Measurements from ENCODE around the gene PRR29. TPM values are rescaled to one million over a fixed set of nuclear protein-coding genes. Genes with fewer than 3 reads are reported as not detected.

The PRR29 gene
- total RNA-seq, 2 donors from 2014 or later, result 0.09 to 0.74 TPM

GRCh38 chr17:63973247-63973646 is 24.9 kb upstream of the PRR29 start:
- WGBS, result 89% methylated on average over 6 of the region's 6 CpGs
- Histone ChIP-seq H3K4me3 (no peak overlapping the region), H3K9me3 (no peaks in the 10 kb centered on the region), H3K4me1 (replicated peaks) (no peaks in the 10 kb centered on the region), H3K27me3 (replicated peaks; ENCODE audit: insufficient read depth) (no peaks in the 10 kb centered on the region), H3K36me3 (no peaks in the 10 kb centered on the region), H3K27ac (no peak overlapping the region)
- DNase-seq (ENCODE audit: low spot score), result no peak
- no peak for TF ChIP-seq CTCF (IDR thresholded peaks at IDR 0.05)
- no peak for TF ChIP-seq POLR2AphosphoS5 (IDR thresholded peaks at IDR 0.05)
- no peak for TF ChIP-seq POLR2A (IDR thresholded peaks at IDR 0.05)
- intact Hi-C loops (cut with DNase I), result no loop called here

GRCh38 chr17:63973930-63974593 is 24.1 kb upstream of the PRR29 start:
- intact Hi-C loops (cut with DNase I), result no loop called here
- no peak overlapping the region for H3K4me3 ChIP-seq
- DNase-seq (ENCODE audit: low spot score), result no peak
- H3K27me3 ChIP-seq (replicated peaks; ENCODE audit: insufficient read depth), result no peaks in the 10 kb centered on the region
- no peak overlapping the region for H3K27ac ChIP-seq
- 64% methylated on average over 12 of the region's 12 CpGs for WGBS
- H3K4me1 ChIP-seq (replicated peaks), result no peaks in the 10 kb centered on the region
- TF ChIP-seq CTCF (IDR thresholded peaks at IDR 0.05) (no peak), POLR2AphosphoS5 (IDR thresholded peaks at IDR 0.05) (no peak), POLR2A (IDR thresholded peaks at IDR 0.05) (no peak)
- no peaks in the 10 kb centered on the region for H3K36me3 ChIP-seq
- H3K9me3 ChIP-seq, result no peaks in the 10 kb centered on the region

GRCh38 chr17:63974594-63975192 is 23.5 kb upstream of the PRR29 start:
- H3K4me1 ChIP-seq (replicated peaks), result no peaks in the 10 kb centered on the region
- TF ChIP-seq CTCF (IDR thresholded peaks at IDR 0.05) (no peak), POLR2A (IDR thresholded peaks at IDR 0.05) (no peak), POLR2AphosphoS5 (IDR thresholded peaks at IDR 0.05) (no peak)
- intact Hi-C loops (cut with DNase I), result no loop called here
- no peak for DNase-seq (ENCODE audit: low spot score)
- no peaks in the 10 kb centered on the region for H3K9me3 ChIP-seq
- H3K27ac ChIP-seq, result no peak overlapping the region
- no peaks in the 10 kb centered on the region for H3K36me3 ChIP-seq
- H3K4me3 ChIP-seq, result no peak overlapping the region
- WGBS, result 79% methylated on average over 10 of the region's 10 CpGs
- H3K27me3 ChIP-seq (replicated peaks; ENCODE audit: insufficient read depth), result no peaks in the 10 kb centered on the region

GRCh38 chr17:63975541-63976092 is 22.5 kb upstream of the PRR29 start:
- Histone ChIP-seq H3K36me3 (no peaks in the 10 kb centered on the region), H3K27ac (no peak overlapping the region), H3K27me3 (replicated peaks; ENCODE audit: insufficient read depth) (no peaks in the 10 kb centered on the region), H3K9me3 (no peaks in the 10 kb centered on the region), H3K4me1 (replicated peaks) (no peaks in the 10 kb centered on the region), H3K4me3 (no peak overlapping the region)
- WGBS, result 85% methylated on average over 2 of the region's 2 CpGs
- DNase-seq (ENCODE audit: low spot score), result no peak
- TF ChIP-seq CTCF (IDR thresholded peaks at IDR 0.05), result no peak
- TF ChIP-seq POLR2A (IDR thresholded peaks at IDR 0.05), result no peak
- TF ChIP-seq POLR2AphosphoS5 (IDR thresholded peaks at IDR 0.05), result no peak
- intact Hi-C loops (cut with DNase I), result no loop called here

GRCh38 chr17:63976702-63977101 is 21.4 kb upstream of the PRR29 start:
- no peak overlapping the region for H3K4me3 ChIP-seq
- DNase-seq (ENCODE audit: low spot score), result no peak
- no peak overlapping the region for H3K27ac ChIP-seq
- TF ChIP-seq CTCF (IDR thresholded peaks at IDR 0.05), result no peak
- no peak for TF ChIP-seq POLR2A (IDR thresholded peaks at IDR 0.05)
- TF ChIP-seq POLR2AphosphoS5 (IDR thresholded peaks at IDR 0.05), result no peak
- 54% methylated on average over 3 of the region's 3 CpGs for WGBS
- intact Hi-C loops (cut with DNase I), result no loop called here
- no peaks in the 10 kb centered on the region for H3K9me3 ChIP-seq
- H3K4me1 ChIP-seq (replicated peaks), result no peaks in the 10 kb centered on the region
- no peaks in the 10 kb centered on the region for H3K36me3 ChIP-seq
- no peaks in the 10 kb centered on the region for H3K27me3 ChIP-seq (replicated peaks; ENCODE audit: insufficient read depth)

All from prostate gland (tissue), 2 donors.